ENCODE data around the gene SYCP2L.

The SYCP2L gene

DNA sequence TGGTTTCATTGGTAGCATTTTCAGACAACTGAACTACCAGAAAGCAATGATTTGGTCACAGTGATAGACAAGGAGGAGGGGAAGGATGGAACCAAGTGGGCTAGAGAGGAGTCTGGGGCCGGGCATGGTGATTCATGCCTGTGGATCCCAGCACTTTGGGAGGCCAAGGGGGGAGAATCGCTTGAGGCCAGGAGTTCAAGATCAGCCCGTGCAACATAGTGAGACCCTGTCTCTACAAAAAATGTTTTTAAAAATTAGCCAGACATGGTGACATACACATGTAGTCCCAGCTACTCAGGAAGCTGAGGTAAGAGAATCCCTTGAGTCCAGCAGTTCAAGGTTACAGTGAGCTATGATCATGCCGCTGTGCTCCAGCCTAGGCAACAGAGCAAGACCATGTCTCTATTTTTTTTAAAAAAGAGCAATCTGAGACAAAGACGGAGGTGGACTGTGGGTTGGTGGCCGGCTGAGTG, 70.6 kb downstream of the SYCP2L start:
- Histone ChIP-seq H2AK5ac (ENCODE audit: low read length) (no peak overlapping the region), H2BK12ac (ENCODE audit: low read length) (no peak overlapping the region), H3K4me3 (ENCODE audit: low read depth, low read length) (no peak overlapping the region), H3K79me2 (ENCODE audit: control insufficient read depth, insufficient read depth, low read length, poor library complexity) (no peaks in the 10 kb centered on the region), H3K36me3 (ENCODE audit: control insufficient read depth in 1 of 2, insufficient read depth in 2 of 2, low read length in 2 of 2) (no peaks in the 10 kb centered on the region), H3K23ac (ENCODE audit: low read length) (no peak overlapping the region), H4K8ac (ENCODE audit: low read depth, low read length) (no peak overlapping the region), H3K14ac (ENCODE audit: low read length) (no peak overlapping the region), H3K27ac (ENCODE audit: low read depth, low read length) (no peak overlapping the region), H3K4ac (ENCODE audit: low read depth, low read length) (no peak overlapping the region), H2BK120ac (ENCODE audit: insufficient read depth, low read length, poor library complexity) (no peak overlapping the region), H3K18ac (ENCODE audit: low read length) (no peak overlapping the region), H3K4me1 (ENCODE audit: control insufficient read depth in 1 of 2, insufficient read depth in 2 of 2, low read length in 2 of 2) (no peaks in the 10 kb centered on the region), H4K91ac (ENCODE audit: low read depth, low read length) (no peak overlapping the region), H3K9me3 (ENCODE audit: insufficient read depth, low read depth, low read length) (peaks cover 2% of the 10 kb centered on the region), H4K12ac (ENCODE audit: low read depth, low read length) (no peak overlapping the region), H3K9ac (ENCODE audit: low read length) (no peak overlapping the region), H3K4me2 (ENCODE audit: low read length) (no peak overlapping the region), H3K27me3 (ENCODE audit: insufficient read depth, low read length) (no peaks in the 10 kb centered on the region), H3K79me1 (ENCODE audit: low read length) (no peaks in the 10 kb centered on the region), H2BK5ac (ENCODE audit: low read depth, low read length, poor library complexity) (no peak overlapping the region), H2AFZ (ENCODE audit: insufficient read depth, low read length, poor library complexity) (no peak overlapping the region)
- WGBS (ENCODE audit: extremely low coverage, insufficient coverage, insufficient read length) = no CpG with 5 or more reads among the region's 6 CpGs
- no peak for DNase-seq

DNA sequence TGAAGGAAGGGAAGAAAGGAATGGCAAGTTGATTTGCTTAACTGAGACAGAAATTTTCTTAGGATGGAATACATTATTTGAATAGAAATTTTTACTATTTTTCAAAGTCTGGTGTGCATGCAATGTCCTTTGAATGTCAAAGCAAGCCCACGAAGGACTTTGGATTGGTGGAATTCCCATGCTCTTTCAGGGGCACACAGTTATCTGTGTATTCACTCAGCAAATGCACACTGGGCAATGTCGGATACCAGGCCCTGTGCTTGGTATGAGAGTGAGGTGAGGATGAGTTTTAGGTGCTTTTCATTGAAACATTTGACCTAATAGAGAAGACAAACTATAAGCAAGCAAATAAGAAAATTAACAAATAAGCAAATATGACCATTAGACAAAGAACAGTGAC, 73.3 kb downstream of the SYCP2L start:
- Histone ChIP-seq H3K79me1 (ENCODE audit: low read length) (no peaks in the 10 kb centered on the region), H3K27me3 (ENCODE audit: insufficient read depth, low read length) (no peaks in the 10 kb centered on the region), H3K4me2 (ENCODE audit: low read length) (no peak overlapping the region), H3K23ac (ENCODE audit: low read length) (no peak overlapping the region), H3K9me3 (ENCODE audit: insufficient read depth, low read depth, low read length) (peaks cover 2% of the 10 kb centered on the region), H4K91ac (ENCODE audit: low read depth, low read length) (no peak overlapping the region), H2BK120ac (ENCODE audit: insufficient read depth, low read length, poor library complexity) (no peak overlapping the region), H3K79me2 (ENCODE audit: control insufficient read depth, insufficient read depth, low read length, poor library complexity) (no peaks in the 10 kb centered on the region), H3K14ac (ENCODE audit: low read length) (no peak overlapping the region), H2BK5ac (ENCODE audit: low read depth, low read length, poor library complexity) (no peak overlapping the region), H3K4me3 (ENCODE audit: low read depth, low read length) (no peak overlapping the region), H3K9ac (ENCODE audit: low read length) (no peak overlapping the region), H3K4me1 (ENCODE audit: control insufficient read depth in 1 of 2, insufficient read depth in 2 of 2, low read length in 2 of 2) (no peaks in the 10 kb centered on the region), H3K27ac (ENCODE audit: low read depth, low read length) (no peak overlapping the region), H3K18ac (ENCODE audit: low read length) (no peak overlapping the region), H3K36me3 (ENCODE audit: control insufficient read depth in 1 of 2, insufficient read depth in 2 of 2, low read length in 2 of 2) (no peaks in the 10 kb centered on the region), H3K4ac (ENCODE audit: low read depth, low read length) (no peak overlapping the region), H4K8ac (ENCODE audit: low read depth, low read length) (no peak overlapping the region), H2BK12ac (ENCODE audit: low read length) (no peak overlapping the region), H2AFZ (ENCODE audit: insufficient read depth, low read length, poor library complexity) (no peak overlapping the region), H4K12ac (ENCODE audit: low read depth, low read length) (no peak overlapping the region), H2AK5ac (ENCODE audit: low read length) (no peak overlapping the region)
- no peak for DNase-seq
- no CpG with 5 or more reads among the region's 2 CpGs for WGBS (ENCODE audit: extremely low coverage, insufficient coverage, insufficient read length)

DNA sequence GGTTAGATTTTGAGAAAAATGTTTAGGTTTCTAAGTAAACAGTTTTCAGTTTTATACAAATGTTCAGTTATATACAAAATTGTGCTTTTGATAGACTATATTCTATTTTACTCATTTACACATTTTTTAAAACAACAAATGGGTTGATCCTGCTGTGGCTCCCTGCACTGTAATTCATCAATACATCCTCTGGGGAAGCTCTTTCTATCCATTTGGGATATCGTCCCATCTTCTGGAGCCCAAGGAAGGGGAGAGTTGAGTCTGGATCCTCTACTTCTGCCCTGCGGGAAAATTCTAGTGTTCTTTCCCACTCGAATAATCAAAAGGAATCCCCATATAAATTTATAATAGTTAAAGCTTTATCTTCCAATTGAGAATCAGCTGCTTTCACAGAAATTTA, 75.0 kb downstream of the SYCP2L start:
- no peak overlapping the region for H3K27ac ChIP-seq (ENCODE audit: low read depth, low read length)
- no peaks in the 10 kb centered on the region for H3K27me3 ChIP-seq (ENCODE audit: insufficient read depth, low read length)
- H3K79me2 ChIP-seq (ENCODE audit: control insufficient read depth, insufficient read depth, low read length, poor library complexity) = no peaks in the 10 kb centered on the region
- no peak overlapping the region for H4K91ac ChIP-seq (ENCODE audit: low read depth, low read length)
- WGBS (ENCODE audit: extremely low coverage, insufficient coverage, insufficient read length) = no CpG with 5 or more reads among the region's 3 CpGs
- H4K8ac ChIP-seq (ENCODE audit: low read depth, low read length) = no peak overlapping the region
- no peak overlapping the region for H2AK5ac ChIP-seq (ENCODE audit: low read length)
- H3K79me1 ChIP-seq (ENCODE audit: low read length) = no peaks in the 10 kb centered on the region
- peaks cover 2% of the 10 kb centered on the region for H3K9me3 ChIP-seq (ENCODE audit: insufficient read depth, low read depth, low read length)
- no peaks in the 10 kb centered on the region for H3K4me1 ChIP-seq (ENCODE audit: control insufficient read depth in 1 of 2, insufficient read depth in 2 of 2, low read length in 2 of 2)
- H2BK5ac ChIP-seq (ENCODE audit: low read depth, low read length, poor library complexity) = no peak overlapping the region
- no peak overlapping the region for H3K18ac ChIP-seq (ENCODE audit: low read length)
- no peak overlapping the region for H3K23ac ChIP-seq (ENCODE audit: low read length)
- no peak overlapping the region for H3K9ac ChIP-seq (ENCODE audit: low read length)
- DNase-seq = no peak
- H3K4ac ChIP-seq (ENCODE audit: low read depth, low read length) = no peak overlapping the region
- H2BK120ac ChIP-seq (ENCODE audit: insufficient read depth, low read length, poor library complexity) = no peak overlapping the region
- no peak overlapping the region for H3K14ac ChIP-seq (ENCODE audit: low read length)
- no peak overlapping the region for H3K4me3 ChIP-seq (ENCODE audit: low read depth, low read length)
- no peak overlapping the region for H4K12ac ChIP-seq (ENCODE audit: low read depth, low read length)
- no peak overlapping the region for H2BK12ac ChIP-seq (ENCODE audit: low read length)
- H3K4me2 ChIP-seq (ENCODE audit: low read length) = no peak overlapping the region
- H2AFZ ChIP-seq (ENCODE audit: insufficient read depth, low read length, poor library complexity) = no peak overlapping the region
- no peaks in the 10 kb centered on the region for H3K36me3 ChIP-seq (ENCODE audit: control insufficient read depth in 1 of 2, insufficient read depth in 2 of 2, low read length in 2 of 2)

DNA sequence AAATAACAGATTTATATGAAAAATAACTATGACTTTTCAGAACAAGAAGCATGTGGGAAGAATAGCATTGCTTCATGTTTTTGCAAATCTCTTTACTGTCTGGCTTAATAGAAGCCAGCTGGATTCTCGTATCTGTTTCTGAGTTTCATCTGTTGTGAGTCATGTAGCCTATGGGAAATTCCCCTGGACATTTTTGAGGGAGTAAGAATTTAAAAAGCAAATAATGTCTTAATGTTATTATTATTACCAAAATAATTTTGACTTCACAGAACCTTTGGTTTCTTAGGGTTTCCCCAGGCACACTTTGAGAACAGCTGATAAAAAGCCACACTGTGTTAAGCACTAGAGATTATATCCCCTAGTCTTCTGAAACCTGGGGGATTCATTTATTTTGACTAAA, 75.8 kb downstream of the SYCP2L start:
- no peak overlapping the region for H3K27ac ChIP-seq (ENCODE audit: low read depth, low read length)
- whole genome bisulfite sequencing (ENCODE audit: extremely low coverage, insufficient coverage, insufficient read length) = no CpG with 5 or more reads among the region's 1 CpG
- no peak overlapping the region for H2BK120ac ChIP-seq (ENCODE audit: insufficient read depth, low read length, poor library complexity)
- no peak overlapping the region for H3K14ac ChIP-seq (ENCODE audit: low read length)
- no peak overlapping the region for H3K4me3 ChIP-seq (ENCODE audit: low read depth, low read length)
- no peak overlapping the region for H4K8ac ChIP-seq (ENCODE audit: low read depth, low read length)
- H3K23ac ChIP-seq (ENCODE audit: low read length) = no peak overlapping the region
- no peak overlapping the region for H4K91ac ChIP-seq (ENCODE audit: low read depth, low read length)
- no peak overlapping the region for H3K4ac ChIP-seq (ENCODE audit: low read depth, low read length)
- H3K36me3 ChIP-seq (ENCODE audit: control insufficient read depth in 1 of 2, insufficient read depth in 2 of 2, low read length in 2 of 2) = no peaks in the 10 kb centered on the region
- H3K4me1 ChIP-seq (ENCODE audit: control insufficient read depth in 1 of 2, insufficient read depth in 2 of 2, low read length in 2 of 2) = no peaks in the 10 kb centered on the region
- no peak overlapping the region for H3K18ac ChIP-seq (ENCODE audit: low read length)
- no peak overlapping the region for H2AK5ac ChIP-seq (ENCODE audit: low read length)
- no peak overlapping the region for H2AFZ ChIP-seq (ENCODE audit: insufficient read depth, low read length, poor library complexity)
- H3K27me3 ChIP-seq (ENCODE audit: insufficient read depth, low read length) = no peaks in the 10 kb centered on the region
- H2BK12ac ChIP-seq (ENCODE audit: low read length) = no peak overlapping the region
- no peak overlapping the region for H3K9ac ChIP-seq (ENCODE audit: low read length)
- DNase-seq = peak; percentile 8 to 58
- no peaks in the 10 kb centered on the region for H3K79me2 ChIP-seq (ENCODE audit: control insufficient read depth, insufficient read depth, low read length, poor library complexity)
- no peaks in the 10 kb centered on the region for H3K79me1 ChIP-seq (ENCODE audit: low read length)
- peaks cover 2% of the 10 kb centered on the region for H3K9me3 ChIP-seq (ENCODE audit: insufficient read depth, low read depth, low read length)
- H3K4me2 ChIP-seq (ENCODE audit: low read length) = no peak overlapping the region
- no peak overlapping the region for H2BK5ac ChIP-seq (ENCODE audit: low read depth, low read length, poor library complexity)
- H4K12ac ChIP-seq (ENCODE audit: low read depth, low read length) = no peak overlapping the region

Measured in trophoblast cell (in vitro differentiated cells and primary cell).